Keratinocyte (primary cell): ENCODE results near the gene NLRC3.

Experiments
- EZH2 ChIP-seq: IDR thresholded peaks from one replicate; pipeline ENCODE4 v1.6.1; 2012; ENCODE audit warnings: inconsistent platforms, mild to moderate bottlenecking, low read length, moderate library complexity
- TF ChIP-seq, protein P1 (sequence below), 3 experiments: IDR thresholded peaks in 1 of 3; conservative IDR thresholded peaks in 1 of 3; optimal IDR thresholded peaks in 1 of 3; 2 replicates in 2 of 3; 3 replicates in 1 of 3; pipeline versions ENCODE3 to v1.5.1; 2011; ENCODE audit warnings: low read length in 3 of 3, mild to moderate bottlenecking in 3 of 3, moderate library complexity in 2 of 3, control low read depth in 1 of 3, inconsistent platforms in 1 of 3; ENCODE audit not compliant: insufficient read depth in 2 of 3; ENCODE audit errors: extremely low read depth in 1 of 3

DNA sequence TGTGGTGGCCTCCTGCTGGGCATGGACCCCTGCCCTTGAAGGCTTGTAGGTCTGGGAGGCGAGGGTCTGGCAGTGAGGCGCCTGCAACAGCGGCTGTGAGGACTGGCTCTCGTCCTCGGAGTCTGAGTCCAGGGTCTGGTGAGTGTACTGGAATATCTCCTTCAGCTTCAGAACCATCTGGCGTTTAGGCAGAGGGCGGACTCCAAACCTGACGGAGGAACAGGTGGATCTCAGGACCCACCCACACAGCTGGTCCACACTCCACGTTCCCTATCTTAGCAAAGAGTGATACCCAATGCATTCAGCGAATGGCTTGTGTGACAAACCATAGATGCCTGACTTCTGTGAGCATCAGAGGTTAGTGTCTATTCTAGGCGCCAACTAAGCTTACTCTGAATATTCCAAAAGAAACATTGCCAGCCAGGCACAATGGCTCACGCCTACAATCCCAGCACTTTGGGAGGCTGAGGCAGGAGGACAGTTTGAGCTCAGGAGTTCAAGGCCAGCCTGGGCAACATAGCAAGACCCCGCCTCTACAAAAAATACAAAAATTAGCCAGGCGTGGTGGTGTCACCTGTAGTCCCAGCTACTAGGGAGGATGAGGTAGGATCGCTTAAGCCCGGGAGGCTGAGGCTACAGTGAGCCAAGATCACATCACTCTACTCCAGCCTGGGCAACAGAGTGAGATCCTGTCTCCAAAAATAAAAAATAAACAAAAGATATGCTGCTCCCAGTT is 6.3 kb upstream of the NLRC3 start:
- TF ChIP-seq, protein P1, sequence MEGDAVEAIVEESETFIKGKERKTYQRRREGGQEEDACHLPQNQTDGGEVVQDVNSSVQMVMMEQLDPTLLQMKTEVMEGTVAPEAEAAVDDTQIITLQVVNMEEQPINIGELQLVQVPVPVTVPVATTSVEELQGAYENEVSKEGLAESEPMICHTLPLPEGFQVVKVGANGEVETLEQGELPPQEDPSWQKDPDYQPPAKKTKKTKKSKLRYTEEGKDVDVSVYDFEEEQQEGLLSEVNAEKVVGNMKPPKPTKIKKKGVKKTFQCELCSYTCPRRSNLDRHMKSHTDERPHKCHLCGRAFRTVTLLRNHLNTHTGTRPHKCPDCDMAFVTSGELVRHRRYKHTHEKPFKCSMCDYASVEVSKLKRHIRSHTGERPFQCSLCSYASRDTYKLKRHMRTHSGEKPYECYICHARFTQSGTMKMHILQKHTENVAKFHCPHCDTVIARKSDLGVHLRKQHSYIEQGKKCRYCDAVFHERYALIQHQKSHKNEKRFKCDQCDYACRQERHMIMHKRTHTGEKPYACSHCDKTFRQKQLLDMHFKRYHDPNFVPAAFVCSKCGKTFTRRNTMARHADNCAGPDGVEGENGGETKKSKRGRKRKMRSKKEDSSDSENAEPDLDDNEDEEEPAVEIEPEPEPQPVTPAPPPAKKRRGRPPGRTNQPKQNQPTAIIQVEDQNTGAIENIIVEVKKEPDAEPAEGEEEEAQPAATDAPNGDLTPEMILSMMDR (optimal IDR thresholded peaks at IDR 0.05 in 1 of 3, IDR thresholded peaks at IDR 0.05 in 1 of 3, conservative IDR thresholded peaks at IDR 0.05 in 1 of 3; ENCODE audit: extremely low read depth in 1 of 3, insufficient read depth in 2 of 3, low read length in 3 of 3) = no peak
- no peak for TF ChIP-seq EZH2
